ENCODE results near the gene NDUFAB1. TPM values are rescaled to one million over a fixed set of nuclear protein-coding genes. Genes with fewer than 3 reads are reported as not detected.

Gene NDUFAB1
- total and polyA plus RNA-seq, 2 of the 13 experiments (the other 11 are each of a cell fraction or from before 2014, with no cell fraction given), result 221 to 601 TPM

DNA sequence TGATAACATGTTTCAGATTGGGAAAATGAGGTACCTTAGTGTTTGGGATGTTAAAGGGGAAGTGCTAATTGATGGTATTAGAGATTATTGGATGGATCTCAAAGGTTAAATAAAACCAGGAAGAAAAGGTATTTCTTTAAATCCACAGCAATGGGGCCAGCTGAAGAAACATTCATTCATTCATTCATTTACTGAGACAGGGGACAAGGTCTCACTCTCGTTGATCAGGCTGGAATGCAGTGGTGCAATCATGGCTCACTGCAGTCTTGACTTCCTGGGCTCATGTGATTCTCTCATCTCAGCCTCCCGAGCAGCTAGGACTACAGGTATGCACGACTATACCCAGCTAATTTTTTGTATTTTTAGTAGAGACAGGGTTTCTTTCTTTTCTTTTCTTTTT lies 58.7 kb downstream of the NDUFAB1 start (continued):
- TF ChIP-seq, protein P1, sequence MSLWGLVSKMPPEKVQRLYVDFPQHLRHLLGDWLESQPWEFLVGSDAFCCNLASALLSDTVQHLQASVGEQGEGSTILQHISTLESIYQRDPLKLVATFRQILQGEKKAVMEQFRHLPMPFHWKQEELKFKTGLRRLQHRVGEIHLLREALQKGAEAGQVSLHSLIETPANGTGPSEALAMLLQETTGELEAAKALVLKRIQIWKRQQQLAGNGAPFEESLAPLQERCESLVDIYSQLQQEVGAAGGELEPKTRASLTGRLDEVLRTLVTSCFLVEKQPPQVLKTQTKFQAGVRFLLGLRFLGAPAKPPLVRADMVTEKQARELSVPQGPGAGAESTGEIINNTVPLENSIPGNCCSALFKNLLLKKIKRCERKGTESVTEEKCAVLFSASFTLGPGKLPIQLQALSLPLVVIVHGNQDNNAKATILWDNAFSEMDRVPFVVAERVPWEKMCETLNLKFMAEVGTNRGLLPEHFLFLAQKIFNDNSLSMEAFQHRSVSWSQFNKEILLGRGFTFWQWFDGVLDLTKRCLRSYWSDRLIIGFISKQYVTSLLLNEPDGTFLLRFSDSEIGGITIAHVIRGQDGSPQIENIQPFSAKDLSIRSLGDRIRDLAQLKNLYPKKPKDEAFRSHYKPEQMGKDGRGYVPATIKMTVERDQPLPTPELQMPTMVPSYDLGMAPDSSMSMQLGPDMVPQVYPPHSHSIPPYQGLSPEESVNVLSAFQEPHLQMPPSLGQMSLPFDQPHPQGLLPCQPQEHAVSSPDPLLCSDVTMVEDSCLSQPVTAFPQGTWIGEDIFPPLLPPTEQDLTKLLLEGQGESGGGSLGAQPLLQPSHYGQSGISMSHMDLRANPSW (CRISPR knock-in tag; IDR thresholded peaks at IDR 0.05; ENCODE audit: borderline replicate concordance), result no peak
- TF ChIP-seq, protein P2, sequence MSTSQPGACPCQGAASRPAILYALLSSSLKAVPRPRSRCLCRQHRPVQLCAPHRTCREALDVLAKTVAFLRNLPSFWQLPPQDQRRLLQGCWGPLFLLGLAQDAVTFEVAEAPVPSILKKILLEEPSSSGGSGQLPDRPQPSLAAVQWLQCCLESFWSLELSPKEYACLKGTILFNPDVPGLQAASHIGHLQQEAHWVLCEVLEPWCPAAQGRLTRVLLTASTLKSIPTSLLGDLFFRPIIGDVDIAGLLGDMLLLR (CRISPR knock-in tag; IDR thresholded peaks at IDR 0.05), result no peak
- peak; percentile 59; the same call in 1 of the 2 replicates for TF ChIP-seq FOXK1 (CRISPR knock-in tag; IDR thresholded peaks at IDR 0.05; ENCODE audit: borderline replicate concordance, low read depth)
- TF ChIP-seq ZNF256 (CRISPR knock-in tag; conservative IDR thresholded peaks at IDR 0.05), result no peak
- no peak for TF ChIP-seq ZNF780A (CRISPR knock-in tag; IDR thresholded peaks at IDR 0.05)
- no peak for TF ChIP-seq ZNF790 (CRISPR knock-in tag; IDR thresholded peaks at IDR 0.05; ENCODE audit: borderline replicate concordance)
- TF ChIP-seq ZNF747 (CRISPR knock-in tag; IDR thresholded peaks at IDR 0.05; ENCODE audit: borderline replicate concordance), result no peak
- TF ChIP-seq ZNF343 (CRISPR knock-in tag; IDR thresholded peaks at IDR 0.05), result no peak
- TF ChIP-seq KAT7 (CRISPR knock-in tag; IDR thresholded peaks at IDR 0.05; ENCODE audit: borderline replicate concordance), result 0 out of 2 replicates have a peak, but pooled peaks have one; percentile 71
- TF ChIP-seq KLF13 (CRISPR knock-in tag; IDR thresholded peaks at IDR 0.05), result no peak
- no peak for TF ChIP-seq CCAR2 (optimal IDR thresholded peaks at IDR 0.05; ENCODE audit: low read depth, low read length)
- TF ChIP-seq ZNF225 (CRISPR knock-in tag; IDR thresholded peaks at IDR 0.05), result no peak
- no peak for TF ChIP-seq PAWR (CRISPR knock-in tag; IDR thresholded peaks at IDR 0.05; ENCODE audit: borderline replicate concordance)
- TF ChIP-seq NR2F1 (CRISPR knock-in tag; IDR thresholded peaks at IDR 0.05), result no peak
- TF ChIP-seq, protein P3, sequence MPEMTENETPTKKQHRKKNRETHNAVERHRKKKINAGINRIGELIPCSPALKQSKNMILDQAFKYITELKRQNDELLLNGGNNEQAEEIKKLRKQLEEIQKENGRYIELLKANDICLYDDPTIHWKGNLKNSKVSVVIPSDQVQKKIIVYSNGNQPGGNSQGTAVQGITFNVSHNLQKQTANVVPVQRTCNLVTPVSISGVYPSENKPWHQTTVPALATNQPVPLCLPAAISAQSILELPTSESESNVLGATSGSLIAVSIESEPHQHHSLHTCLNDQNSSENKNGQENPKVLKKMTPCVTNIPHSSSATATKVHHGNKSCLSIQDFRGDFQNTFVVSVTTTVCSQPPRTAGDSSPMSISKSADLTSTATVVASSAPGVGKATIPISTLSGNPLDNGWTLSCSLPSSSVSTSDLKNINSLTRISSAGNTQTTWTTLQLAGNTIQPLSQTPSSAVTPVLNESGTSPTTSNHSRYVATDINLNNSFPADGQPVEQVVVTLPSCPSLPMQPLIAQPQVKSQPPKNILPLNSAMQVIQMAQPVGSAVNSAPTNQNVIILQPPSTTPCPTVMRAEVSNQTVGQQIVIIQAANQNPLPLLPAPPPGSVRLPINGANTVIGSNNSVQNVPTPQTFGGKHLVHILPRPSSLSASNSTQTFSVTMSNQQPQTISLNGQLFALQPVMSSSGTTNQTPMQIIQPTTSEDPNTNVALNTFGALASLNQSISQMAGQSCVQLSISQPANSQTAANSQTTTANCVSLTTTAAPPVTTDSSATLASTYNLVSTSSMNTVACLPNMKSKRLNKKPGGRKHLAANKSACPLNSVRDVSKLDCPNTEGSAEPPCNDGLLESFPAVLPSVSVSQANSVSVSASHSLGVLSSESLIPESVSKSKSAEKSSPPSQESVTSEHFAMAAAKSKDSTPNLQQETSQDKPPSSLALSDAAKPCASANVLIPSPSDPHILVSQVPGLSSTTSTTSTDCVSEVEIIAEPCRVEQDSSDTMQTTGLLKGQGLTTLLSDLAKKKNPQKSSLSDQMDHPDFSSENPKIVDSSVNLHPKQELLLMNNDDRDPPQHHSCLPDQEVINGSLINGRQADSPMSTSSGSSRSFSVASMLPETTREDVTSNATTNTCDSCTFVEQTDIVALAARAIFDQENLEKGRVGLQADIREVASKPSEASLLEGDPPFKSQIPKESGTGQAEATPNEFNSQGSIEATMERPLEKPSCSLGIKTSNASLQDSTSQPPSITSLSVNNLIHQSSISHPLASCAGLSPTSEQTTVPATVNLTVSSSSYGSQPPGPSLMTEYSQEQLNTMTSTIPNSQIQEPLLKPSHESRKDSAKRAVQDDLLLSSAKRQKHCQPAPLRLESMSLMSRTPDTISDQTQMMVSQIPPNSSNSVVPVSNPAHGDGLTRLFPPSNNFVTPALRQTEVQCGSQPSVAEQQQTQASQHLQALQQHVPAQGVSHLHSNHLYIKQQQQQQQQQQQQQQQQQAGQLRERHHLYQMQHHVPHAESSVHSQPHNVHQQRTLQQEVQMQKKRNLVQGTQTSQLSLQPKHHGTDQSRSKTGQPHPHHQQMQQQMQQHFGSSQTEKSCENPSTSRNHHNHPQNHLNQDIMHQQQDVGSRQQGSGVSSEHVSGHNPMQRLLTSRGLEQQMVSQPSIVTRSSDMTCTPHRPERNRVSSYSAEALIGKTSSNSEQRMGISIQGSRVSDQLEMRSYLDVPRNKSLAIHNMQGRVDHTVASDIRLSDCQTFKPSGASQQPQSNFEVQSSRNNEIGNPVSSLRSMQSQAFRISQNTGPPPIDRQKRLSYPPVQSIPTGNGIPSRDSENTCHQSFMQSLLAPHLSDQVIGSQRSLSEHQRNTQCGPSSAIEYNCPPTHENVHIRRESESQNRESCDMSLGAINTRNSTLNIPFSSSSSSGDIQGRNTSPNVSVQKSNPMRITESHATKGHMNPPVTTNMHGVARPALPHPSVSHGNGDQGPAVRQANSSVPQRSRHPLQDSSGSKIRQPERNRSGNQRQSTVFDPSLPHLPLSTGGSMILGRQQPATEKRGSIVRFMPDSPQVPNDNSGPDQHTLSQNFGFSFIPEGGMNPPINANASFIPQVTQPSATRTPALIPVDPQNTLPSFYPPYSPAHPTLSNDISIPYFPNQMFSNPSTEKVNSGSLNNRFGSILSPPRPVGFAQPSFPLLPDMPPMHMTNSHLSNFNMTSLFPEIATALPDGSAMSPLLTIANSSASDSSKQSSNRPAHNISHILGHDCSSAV (CRISPR knock-in tag; IDR thresholded peaks at IDR 0.05; ENCODE audit: borderline replicate concordance), result no peak
- no peak for TF ChIP-seq ZNF761 (CRISPR knock-in tag; conservative IDR thresholded peaks at IDR 0.05)
- TF ChIP-seq AHR (CRISPR knock-in tag; IDR thresholded peaks at IDR 0.05), result no peak
- no peak for TF ChIP-seq ZNF30 (CRISPR knock-in tag; IDR thresholded peaks at IDR 0.05)
- TF ChIP-seq CEBPB (IDR thresholded peaks at IDR 0.05; ENCODE audit: borderline replicate concordance, low read depth, low read length), result peak; percentile 94
- TF ChIP-seq PITX1 (CRISPR knock-in tag; IDR thresholded peaks at IDR 0.05), result no peak; the same call in 1 of the 2 replicates

All from HepG2 (cell line).